Right lobe of liver (tissue), 4 donors: Measurements from ENCODE around the gene GOLGA6C.

Experiments used
- POLR2A ChIP-seq: fragments of 450-650 bp; IDR thresholded peaks from one replicate; pipeline ENCODE4 v1.6.1; 2017; ENCODE audit warnings: antibody characterized with exemption, mild to moderate bottlenecking
- TF ChIP-seq, protein P1 (sequence below), 4 donors: fragments of 200-600 bp in 3 of 4; fragments of 450-650 bp in 1 of 4; IDR thresholded peaks; one replicate each; pipeline versions ENCODE4 v1.5.1 to v1.8.0; 2016 to 2022; ENCODE audit warnings: antibody characterized with exemption in 4 of 4, mild to moderate bottlenecking in 2 of 4
- donor health status: DM: no; HTN: no; CAD: no.
- donor health status: DM: no; HTN: no; CAD: no.
- donor health status: DM: no; HTN: yes; CAD: no.

DNA sequence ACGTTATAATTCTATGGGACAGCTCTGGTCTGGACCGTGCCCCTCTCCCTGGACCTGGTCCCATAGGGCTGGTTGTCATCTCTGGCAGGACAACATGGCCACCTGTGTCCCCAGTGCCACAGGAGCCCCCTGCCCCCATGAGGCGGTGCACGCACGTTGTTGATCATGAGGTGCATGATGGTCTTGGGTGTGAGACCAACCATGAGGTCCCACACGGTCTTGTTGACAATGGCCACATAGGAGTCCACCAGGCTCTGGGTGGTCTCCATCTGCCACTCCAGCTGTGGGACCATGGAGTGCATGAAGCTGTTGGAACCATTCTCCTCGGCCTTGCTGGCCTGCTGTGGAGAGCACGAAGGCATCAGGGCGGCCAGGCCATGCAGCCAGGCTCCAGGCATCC is 44.2 kb downstream of the GOLGA6C start:
- TF ChIP-seq, protein P1, sequence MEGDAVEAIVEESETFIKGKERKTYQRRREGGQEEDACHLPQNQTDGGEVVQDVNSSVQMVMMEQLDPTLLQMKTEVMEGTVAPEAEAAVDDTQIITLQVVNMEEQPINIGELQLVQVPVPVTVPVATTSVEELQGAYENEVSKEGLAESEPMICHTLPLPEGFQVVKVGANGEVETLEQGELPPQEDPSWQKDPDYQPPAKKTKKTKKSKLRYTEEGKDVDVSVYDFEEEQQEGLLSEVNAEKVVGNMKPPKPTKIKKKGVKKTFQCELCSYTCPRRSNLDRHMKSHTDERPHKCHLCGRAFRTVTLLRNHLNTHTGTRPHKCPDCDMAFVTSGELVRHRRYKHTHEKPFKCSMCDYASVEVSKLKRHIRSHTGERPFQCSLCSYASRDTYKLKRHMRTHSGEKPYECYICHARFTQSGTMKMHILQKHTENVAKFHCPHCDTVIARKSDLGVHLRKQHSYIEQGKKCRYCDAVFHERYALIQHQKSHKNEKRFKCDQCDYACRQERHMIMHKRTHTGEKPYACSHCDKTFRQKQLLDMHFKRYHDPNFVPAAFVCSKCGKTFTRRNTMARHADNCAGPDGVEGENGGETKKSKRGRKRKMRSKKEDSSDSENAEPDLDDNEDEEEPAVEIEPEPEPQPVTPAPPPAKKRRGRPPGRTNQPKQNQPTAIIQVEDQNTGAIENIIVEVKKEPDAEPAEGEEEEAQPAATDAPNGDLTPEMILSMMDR (IDR thresholded peaks at IDR 0.05): no peak
- TF ChIP-seq POLR2A: no peak
